Retina (tissue), 1 donor: ENCODE data around the gene SPANXC.
"Not testable (repeated sequence)": the region's sequence is repeated elsewhere in the genome, so short reads cannot be mapped to it uniquely, and the experiment has no call there.

ENCODE experiments used
- DNase-seq: peaks from one replicate; pipeline ENCODE4 v3.0.0-alpha.2; 2016

Gene SPANXC

DNA sequence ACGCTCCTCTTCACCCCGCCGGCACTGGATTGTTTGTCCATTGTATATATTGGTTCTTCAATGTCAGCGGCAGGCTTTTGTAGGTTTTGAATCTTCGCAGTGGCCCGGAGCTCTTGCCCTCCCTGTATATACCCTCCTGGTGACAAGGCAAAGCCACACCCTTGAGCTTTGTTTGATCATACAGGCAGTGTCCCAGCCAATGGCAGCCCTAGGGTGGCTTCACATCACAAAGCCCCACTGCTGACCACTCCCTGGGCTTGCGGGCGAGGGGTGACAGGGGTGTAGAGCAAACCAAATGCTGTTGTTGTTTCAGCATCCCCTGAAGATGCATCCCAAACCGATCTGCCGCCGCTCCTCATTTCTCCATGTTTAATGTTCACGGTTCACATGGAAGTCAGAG, at the start of gene SPANXC:
TSS of gene SPANXC (minus strand) at position 101 of the 400 bp plus-strand sequence. CDS start at position 41, 60 bp downstream.
- not testable (repeated sequence) for DNase-seq

GRCh38 chrX:141279476-141279875, 37.2 kb upstream of the SPANXC start:
- no peak for DNase-seq

DNA sequence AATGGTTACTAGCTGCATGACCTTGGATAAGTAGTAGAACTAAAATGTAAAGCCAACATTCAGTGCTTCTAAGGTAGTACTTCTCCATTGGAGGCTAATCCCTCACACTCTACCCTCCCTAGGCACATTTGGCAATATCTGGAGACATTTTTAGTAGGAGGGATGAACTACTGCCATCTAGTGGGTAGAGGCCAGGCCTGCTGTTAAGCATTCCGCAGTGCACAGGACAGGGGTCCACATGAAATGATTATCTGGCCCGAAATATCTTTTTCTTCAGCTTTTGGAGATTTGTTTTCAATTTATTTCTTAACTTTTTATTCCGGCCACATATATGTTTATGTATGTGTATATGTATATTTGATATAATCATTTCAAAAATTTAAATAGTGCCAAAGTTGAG, 36.0 kb upstream of the SPANXC start:
- peak; percentile 6 for DNase-seq

- no peak for DNase-seq
Observed at GRCh38 chrX:141258080-141258479, 15.8 kb upstream of the SPANXC start.

GRCh38 chrX:141221611-141222010, 20.7 kb downstream of the SPANXC start:
- DNase-seq = no peak

GRCh38 chrX:141220342-141221008, 21.8 kb downstream of the SPANXC start:
- DNase-seq = no peak

- no peak for DNase-seq
Observed at GRCh38 chrX:141214196-141214595, 28.1 kb downstream of the SPANXC start.

GRCh38 chrX:141201962-141202361, 40.4 kb downstream of the SPANXC start:
- no peak for DNase-seq
